Measurements from ENCODE around the gene SELENOP. TPM values are rescaled to one million over a fixed set of nuclear protein-coding genes. Genes with fewer than 3 reads are reported as not detected.

Gene SELENOP
- total RNA-seq, 4 donors from 2014 or later = 248 to 758 (median 461) TPM

- Histone ChIP-seq H3K36me3 (no peaks in the 10 kb centered on the region), H3K27me3 (no peaks in the 10 kb centered on the region), H3K27ac (no peak overlapping the region), H3K4me1 (no peaks in the 10 kb centered on the region), H3K9me3 (no peaks in the 10 kb centered on the region), H3K4me3 (no peak overlapping the region)
- TF ChIP-seq, protein P1, sequence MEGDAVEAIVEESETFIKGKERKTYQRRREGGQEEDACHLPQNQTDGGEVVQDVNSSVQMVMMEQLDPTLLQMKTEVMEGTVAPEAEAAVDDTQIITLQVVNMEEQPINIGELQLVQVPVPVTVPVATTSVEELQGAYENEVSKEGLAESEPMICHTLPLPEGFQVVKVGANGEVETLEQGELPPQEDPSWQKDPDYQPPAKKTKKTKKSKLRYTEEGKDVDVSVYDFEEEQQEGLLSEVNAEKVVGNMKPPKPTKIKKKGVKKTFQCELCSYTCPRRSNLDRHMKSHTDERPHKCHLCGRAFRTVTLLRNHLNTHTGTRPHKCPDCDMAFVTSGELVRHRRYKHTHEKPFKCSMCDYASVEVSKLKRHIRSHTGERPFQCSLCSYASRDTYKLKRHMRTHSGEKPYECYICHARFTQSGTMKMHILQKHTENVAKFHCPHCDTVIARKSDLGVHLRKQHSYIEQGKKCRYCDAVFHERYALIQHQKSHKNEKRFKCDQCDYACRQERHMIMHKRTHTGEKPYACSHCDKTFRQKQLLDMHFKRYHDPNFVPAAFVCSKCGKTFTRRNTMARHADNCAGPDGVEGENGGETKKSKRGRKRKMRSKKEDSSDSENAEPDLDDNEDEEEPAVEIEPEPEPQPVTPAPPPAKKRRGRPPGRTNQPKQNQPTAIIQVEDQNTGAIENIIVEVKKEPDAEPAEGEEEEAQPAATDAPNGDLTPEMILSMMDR (IDR thresholded peaks at IDR 0.05) = no peak
- no peak for TF ChIP-seq POLR2A (IDR thresholded peaks at IDR 0.05)
- DNase-seq = no peak
- intact Hi-C loops (cut with DNase I; ENCODE audit: low total_unique reads) = no loop called here
Measured at GRCh38 chr5:42836070-42836769, 24.5 kb upstream of the SELENOP start.

- intact Hi-C loops (cut with DNase I; ENCODE audit: low total_unique reads) = no loop called here
- H3K9me3 ChIP-seq = no peaks in the 10 kb centered on the region
- no peaks in the 10 kb centered on the region for H3K36me3 ChIP-seq
- H3K27me3 ChIP-seq = no peaks in the 10 kb centered on the region
- no peak for TF ChIP-seq POLR2A (IDR thresholded peaks at IDR 0.05)
- no peak overlapping the region for H3K4me3 ChIP-seq
- H3K27ac ChIP-seq = no peak overlapping the region
- DNase-seq = no peak
- H3K4me1 ChIP-seq = no peaks in the 10 kb centered on the region
Measured at GRCh38 chr5:42832060-42832459, 20.4 kb upstream of the SELENOP start.

DNA sequence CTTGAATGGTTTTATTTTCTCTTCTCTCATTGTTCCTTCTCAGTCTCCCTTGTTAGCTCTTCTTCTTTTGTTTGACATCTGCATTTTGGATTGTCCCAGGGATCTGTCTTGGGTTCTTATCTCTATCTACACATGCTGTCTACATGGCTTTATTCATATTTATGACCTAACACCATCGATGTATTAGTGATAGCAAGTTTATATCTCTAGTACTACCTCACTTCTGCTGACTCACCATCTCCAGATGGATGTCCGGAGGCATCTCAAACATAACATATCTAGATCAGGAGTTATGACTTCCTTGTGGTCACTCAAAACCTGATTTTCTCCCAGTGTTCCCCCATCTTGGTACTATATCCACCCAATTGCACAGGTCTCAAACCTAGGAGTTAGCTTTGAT is 19.2 kb upstream of the SELENOP start:
- no peaks in the 10 kb centered on the region for H3K4me1 ChIP-seq
- H3K9me3 ChIP-seq = no peaks in the 10 kb centered on the region
- TF ChIP-seq POLR2A (IDR thresholded peaks at IDR 0.05) = no peak
- no peaks in the 10 kb centered on the region for H3K27me3 ChIP-seq
- no peak overlapping the region for H3K4me3 ChIP-seq
- no peak for DNase-seq
- no peaks in the 10 kb centered on the region for H3K36me3 ChIP-seq
- intact Hi-C loops (cut with DNase I; ENCODE audit: low total_unique reads) = no loop called here
- H3K27ac ChIP-seq = no peak overlapping the region

DNA sequence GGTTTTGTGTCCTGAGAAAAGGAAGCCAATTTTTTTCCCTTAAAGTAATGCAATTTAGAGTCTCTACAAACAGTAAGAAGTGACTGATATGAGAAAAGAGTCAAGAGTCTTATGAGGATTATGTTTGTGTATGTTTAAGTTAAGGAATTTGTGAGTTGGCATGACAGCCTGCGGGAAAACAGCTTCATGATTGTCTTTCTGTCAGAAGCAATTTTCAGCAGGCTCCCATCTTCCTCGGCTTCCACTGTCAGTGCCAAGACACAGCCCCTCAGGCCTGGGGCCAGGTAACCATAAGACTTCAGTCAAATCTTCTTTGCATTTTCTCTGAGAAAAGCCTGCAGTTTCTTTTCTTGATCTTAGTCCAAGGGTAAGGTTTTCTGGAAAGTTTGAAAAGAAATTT is 17.0 kb upstream of the SELENOP start:
- TF ChIP-seq POLR2A (IDR thresholded peaks at IDR 0.05) = no peak
- TF ChIP-seq, protein P1 (IDR thresholded peaks at IDR 0.05) = no peak
- no peak for DNase-seq

GRCh38 chr5:42826757-42827515 is 15.2 kb upstream of the SELENOP start:
- TF ChIP-seq POLR2A (IDR thresholded peaks at IDR 0.05) = no peak
- TF ChIP-seq, protein P1 (IDR thresholded peaks at IDR 0.05) = no peak
- DNase-seq = no peak
- H3K4me1 ChIP-seq = no peaks in the 10 kb centered on the region
- H3K9me3 ChIP-seq = no peaks in the 10 kb centered on the region
- no peaks in the 10 kb centered on the region for H3K36me3 ChIP-seq
- intact Hi-C loops (cut with DNase I; ENCODE audit: low total_unique reads) = no loop called here
- H3K27me3 ChIP-seq = no peaks in the 10 kb centered on the region
- no peak overlapping the region for H3K4me3 ChIP-seq
- H3K27ac ChIP-seq = no peak overlapping the region

More for the DNA sequence above, 17.0 kb upstream of the SELENOP start:
- intact Hi-C loops (cut with DNase I; ENCODE audit: low total_unique reads) = no loop called here
- no peak overlapping the region for H3K27ac ChIP-seq
- no peaks in the 10 kb centered on the region for H3K9me3 ChIP-seq
- H3K4me1 ChIP-seq = no peaks in the 10 kb centered on the region
- no peaks in the 10 kb centered on the region for H3K27me3 ChIP-seq
- no peaks in the 10 kb centered on the region for H3K36me3 ChIP-seq
- no peak overlapping the region for H3K4me3 ChIP-seq

GRCh38 chr5:42825422-42826148 is 13.9 kb upstream of the SELENOP start:
- Histone ChIP-seq H3K4me3 (no peak overlapping the region), H3K27me3 (no peaks in the 10 kb centered on the region), H3K9me3 (no peaks in the 10 kb centered on the region), H3K36me3 (no peaks in the 10 kb centered on the region), H3K4me1 (no peaks in the 10 kb centered on the region), H3K27ac (no peak overlapping the region)
- DNase-seq = no peak
- intact Hi-C loops (cut with DNase I; ENCODE audit: low total_unique reads) = no loop called here
- TF ChIP-seq, protein P1 (IDR thresholded peaks at IDR 0.05) = no peak
- TF ChIP-seq POLR2A (IDR thresholded peaks at IDR 0.05) = no peak

Measured in uterus (tissue), 4 donors.